Hematopoietic multipotent progenitor cell treated with erythropoietin and hydrocortisone succinate and interleukin-3 and kit ligand, for 17 days (in vitro differentiated cells): ENCODE results near the gene RPL31.

ENCODE experiments used
- DNase-seq: peaks from one replicate; pipeline ENCODE4 v3.0.0-alpha.2; 2015; ENCODE audit warnings: low spot score

The RPL31 gene

GRCh38 chr2:100975521-100975785 lies 26.6 kb upstream of the RPL31 start:
- DNase-seq = no peak

GRCh38 chr2:100976061-100976460 lies 26.0 kb upstream of the RPL31 start:
- no peak for DNase-seq

- DNase-seq = no peak
Observed at GRCh38 chr2:100976645-100977391, 25.3 kb upstream of the RPL31 start.

GRCh38 chr2:100977511-100977910 lies 24.6 kb upstream of the RPL31 start:
- no peak for DNase-seq

- no peak for DNase-seq
Observed at GRCh38 chr2:100978582-100979191, 23.4 kb upstream of the RPL31 start.

- no peak for DNase-seq
Observed at GRCh38 chr2:100980046-100980445, 22.0 kb upstream of the RPL31 start.

- no peak for DNase-seq
Observed at GRCh38 chr2:100981011-100981410, 21.1 kb upstream of the RPL31 start.

GRCh38 chr2:100982431-100982861 lies 19.6 kb upstream of the RPL31 start:
- no peak for DNase-seq

GRCh38 chr2:100983201-100983600 lies 18.9 kb upstream of the RPL31 start:
- DNase-seq = no peak

GRCh38 chr2:100983684-100984310 lies 18.3 kb upstream of the RPL31 start:
- DNase-seq = no peak

- DNase-seq = peak; percentile 64
Observed at GRCh38 chr2:100984892-100985307, 17.2 kb upstream of the RPL31 start.

- no peak for DNase-seq
Observed at GRCh38 chr2:100986157-100986556, 15.9 kb upstream of the RPL31 start.

GRCh38 chr2:100987536-100987935 lies 14.6 kb upstream of the RPL31 start:
- DNase-seq = no peak

GRCh38 chr2:100987974-100988373 lies 14.1 kb upstream of the RPL31 start:
- no peak for DNase-seq

GRCh38 chr2:100988630-100989417 lies 13.3 kb upstream of the RPL31 start:
- no peak for DNase-seq

GRCh38 chr2:100989666-100990065 lies 12.4 kb upstream of the RPL31 start:
- no peak for DNase-seq

GRCh38 chr2:100990166-100990565 lies 11.9 kb upstream of the RPL31 start:
- DNase-seq = no peak

GRCh38 chr2:100990650-100991403 lies 11.3 kb upstream of the RPL31 start:
- no peak for DNase-seq

GRCh38 chr2:100991404-100991773 lies 10.7 kb upstream of the RPL31 start:
- DNase-seq = no peak

- DNase-seq = no peak
Observed at GRCh38 chr2:100992262-100992661, 9.8 kb upstream of the RPL31 start.

- DNase-seq = no peak
Observed at GRCh38 chr2:100993294-100993693, 8.8 kb upstream of the RPL31 start.
